ENCODE measurements around the gene ZBTB8OS. TPM values are rescaled to one million over a fixed set of nuclear protein-coding genes. Genes with fewer than 3 reads are reported as not detected.

The ZBTB8OS gene
- total RNA-seq, 1 experiment from 2014 or later, result 52.5 TPM

GRCh38 chr1:32618673-32619221 is 31.6 kb downstream of the ZBTB8OS start:
- ChIA-PET CTCF (no interaction called here), POLR2A (no interaction called here)
- no peaks in the 10 kb centered on the region; the same call in 1 of the 2 replicates for H3K36me3 ChIP-seq (ENCODE audit: control insufficient read depth, insufficient read depth, low read length)
- DNase-seq, result no peak
- TF ChIP-seq, protein P1, sequence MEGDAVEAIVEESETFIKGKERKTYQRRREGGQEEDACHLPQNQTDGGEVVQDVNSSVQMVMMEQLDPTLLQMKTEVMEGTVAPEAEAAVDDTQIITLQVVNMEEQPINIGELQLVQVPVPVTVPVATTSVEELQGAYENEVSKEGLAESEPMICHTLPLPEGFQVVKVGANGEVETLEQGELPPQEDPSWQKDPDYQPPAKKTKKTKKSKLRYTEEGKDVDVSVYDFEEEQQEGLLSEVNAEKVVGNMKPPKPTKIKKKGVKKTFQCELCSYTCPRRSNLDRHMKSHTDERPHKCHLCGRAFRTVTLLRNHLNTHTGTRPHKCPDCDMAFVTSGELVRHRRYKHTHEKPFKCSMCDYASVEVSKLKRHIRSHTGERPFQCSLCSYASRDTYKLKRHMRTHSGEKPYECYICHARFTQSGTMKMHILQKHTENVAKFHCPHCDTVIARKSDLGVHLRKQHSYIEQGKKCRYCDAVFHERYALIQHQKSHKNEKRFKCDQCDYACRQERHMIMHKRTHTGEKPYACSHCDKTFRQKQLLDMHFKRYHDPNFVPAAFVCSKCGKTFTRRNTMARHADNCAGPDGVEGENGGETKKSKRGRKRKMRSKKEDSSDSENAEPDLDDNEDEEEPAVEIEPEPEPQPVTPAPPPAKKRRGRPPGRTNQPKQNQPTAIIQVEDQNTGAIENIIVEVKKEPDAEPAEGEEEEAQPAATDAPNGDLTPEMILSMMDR (IDR thresholded peaks at IDR 0.05; ENCODE audit: insufficient read depth in 1 of 2, low read depth in 1 of 2, low read length in 1 of 2, severe bottlenecking in 1 of 2, unreplicated experiment in 1 of 2), result no peak
- H3K9me3 Mint-ChIP-seq (ENCODE audit: unreplicated experiment), result no peaks in the 10 kb centered on the region
- no peak overlapping the region for H3K27ac Mint-ChIP-seq (ENCODE audit: unreplicated experiment)
- no peak overlapping the region for H3K4me3 ChIP-seq (ENCODE audit: low read depth, low read length)
- H3K4me1 ChIP-seq, result no peaks in the 10 kb centered on the region
- no peaks in the 10 kb centered on the region for H3K27me3 ChIP-seq (replicated peaks; ENCODE audit: control insufficient read depth, insufficient read depth, low read length)
- no peak overlapping the region for H3K4me3 Mint-ChIP-seq (ENCODE audit: unreplicated experiment)
- intact Hi-C loops (cut with micrococcal nuclease; ENCODE audit: unreplicated experiment), result loop anchor here (10.0 kb wide), 1 partner anchor 94 kb away; no protein-coding TSS in a partner anchor
- BruUV-seq (replicated peaks), result no TSS peak
- peaks cover 5% of the 10 kb centered on the region for H3K36me3 Mint-ChIP-seq (ENCODE audit: insufficient read depth, unreplicated experiment)
- H3K9me3 ChIP-seq, result no peaks in the 10 kb centered on the region
- H3K4me1 Mint-ChIP-seq (ENCODE audit: low read depth, unreplicated experiment), result no peaks in the 10 kb centered on the region
- H3K27me3 Mint-ChIP-seq (ENCODE audit: insufficient read depth, unreplicated experiment), result no peaks in the 10 kb centered on the region

DNA sequence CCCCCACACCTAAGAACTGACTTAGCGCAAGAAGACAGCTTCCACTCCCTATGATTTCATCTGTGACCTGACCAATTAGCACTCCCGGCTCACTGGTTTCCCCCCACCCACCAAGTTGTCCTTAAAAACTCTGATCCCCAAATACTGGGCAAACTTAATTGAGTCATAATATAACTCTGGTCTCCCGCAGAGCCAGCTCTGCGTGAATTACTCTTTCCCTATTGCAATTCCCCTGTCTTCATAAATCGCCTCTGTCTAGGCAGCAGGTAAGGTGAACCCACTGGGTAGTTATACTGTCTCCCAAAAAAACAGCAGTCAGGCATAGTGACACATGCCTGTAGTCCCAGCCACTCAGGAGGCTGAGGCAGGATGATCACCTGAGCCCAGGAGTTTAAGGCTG is 36.9 kb downstream of the ZBTB8OS start:
- Mint-ChIP-seq H3K36me3 (ENCODE audit: insufficient read depth, unreplicated experiment) (peaks cover 8% of the 10 kb centered on the region), H3K27me3 (ENCODE audit: insufficient read depth, unreplicated experiment) (no peaks in the 10 kb centered on the region), H3K9me3 (ENCODE audit: unreplicated experiment) (no peaks in the 10 kb centered on the region), H3K4me3 (ENCODE audit: unreplicated experiment) (no peak overlapping the region), H3K4me1 (ENCODE audit: low read depth, unreplicated experiment) (peaks cover 7% of the 10 kb centered on the region), H3K27ac (ENCODE audit: unreplicated experiment) (no peak overlapping the region)
- H3K9me3 ChIP-seq, result no peaks in the 10 kb centered on the region
- no peak overlapping the region for H3K4me3 ChIP-seq (ENCODE audit: low read depth, low read length)
- ChIA-PET POLR2A (no interaction called here), CTCF (no interaction called here)
- no peaks in the 10 kb centered on the region for H3K4me1 ChIP-seq
- TF ChIP-seq, protein P1 (IDR thresholded peaks at IDR 0.05; ENCODE audit: insufficient read depth in 1 of 2, low read depth in 1 of 2, low read length in 1 of 2, severe bottlenecking in 1 of 2, unreplicated experiment in 1 of 2), result no peak
- DNase-seq, result no peak
- no peaks in the 10 kb centered on the region for H3K27me3 ChIP-seq (replicated peaks; ENCODE audit: control insufficient read depth, insufficient read depth, low read length)
- no TSS peak for BruUV-seq (replicated peaks)
- no peaks in the 10 kb centered on the region for H3K36me3 ChIP-seq (ENCODE audit: control insufficient read depth, insufficient read depth, low read length)
- intact Hi-C loops (cut with micrococcal nuclease; ENCODE audit: unreplicated experiment), result loop anchor here (10.0 kb wide), 1 partner anchor 89 kb away; no protein-coding TSS in a partner anchor

DNA sequence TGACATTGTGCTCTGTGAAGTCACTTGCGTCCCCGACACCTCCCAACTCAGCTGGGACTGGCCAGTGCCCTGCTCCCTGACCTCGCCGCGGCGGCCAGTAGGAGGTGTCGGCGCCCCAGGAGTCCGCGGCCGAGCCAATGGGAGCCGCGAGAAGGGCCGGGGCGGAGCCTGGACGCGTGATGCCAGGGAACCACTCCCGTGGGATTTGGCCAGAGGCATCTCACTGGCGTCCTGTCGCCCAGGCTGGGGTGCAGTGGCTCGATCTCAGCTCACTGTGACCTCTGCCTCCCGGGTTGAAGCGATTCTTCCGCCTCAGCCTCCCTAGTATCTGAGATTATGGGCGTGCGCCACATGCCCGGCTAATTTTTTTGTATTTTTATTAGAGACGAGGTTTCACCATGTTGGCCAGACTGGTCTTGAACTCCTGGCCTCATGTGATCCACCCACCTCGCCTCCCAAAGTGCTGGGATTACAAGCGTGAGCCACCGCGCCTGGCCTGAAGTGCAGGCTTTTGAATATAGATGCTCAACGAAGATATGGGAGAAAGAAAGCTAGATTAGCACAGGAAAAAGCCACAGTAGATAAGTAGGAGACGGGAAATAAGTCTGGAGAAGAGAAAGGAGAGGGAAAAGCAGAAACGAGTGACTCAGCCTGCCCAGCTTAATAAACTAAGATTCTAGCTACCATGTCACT is 38.0 kb downstream of the ZBTB8OS start:
- Histone ChIP-seq H3K4me3 (ENCODE audit: low read depth, low read length) (peak overlapping the region; percentile 46), H3K36me3 (ENCODE audit: control insufficient read depth, insufficient read depth, low read length) (no peaks in the 10 kb centered on the region), H3K27me3 (replicated peaks; ENCODE audit: control insufficient read depth, insufficient read depth, low read length) (no peaks in the 10 kb centered on the region), H3K4me1 (no peaks in the 10 kb centered on the region), H3K9me3 (no peaks in the 10 kb centered on the region)
- TF ChIP-seq, protein P1 (IDR thresholded peaks at IDR 0.05; ENCODE audit: insufficient read depth in 1 of 2, low read depth in 1 of 2, low read length in 1 of 2, severe bottlenecking in 1 of 2, unreplicated experiment in 1 of 2), result peak; percentile 13 to 21
- POLR2A ChIA-PET, result no interaction called here
- Mint-ChIP-seq H3K4me3 (ENCODE audit: unreplicated experiment) (peak overlapping the region; percentile 68), H3K27me3 (ENCODE audit: insufficient read depth, unreplicated experiment) (no peaks in the 10 kb centered on the region), H3K9me3 (ENCODE audit: unreplicated experiment) (no peaks in the 10 kb centered on the region), H3K4me1 (ENCODE audit: low read depth, unreplicated experiment) (peaks cover 7% of the 10 kb centered on the region), H3K36me3 (ENCODE audit: insufficient read depth, unreplicated experiment) (peaks cover 8% of the 10 kb centered on the region), H3K27ac (ENCODE audit: unreplicated experiment) (peak overlapping the region; percentile 59)
- DNase-seq, result peak; percentile 87 to 90
- CTCF ChIA-PET, result interaction anchor here (0.5 to 1.4 kb wide), 3 partner anchors 87 to 211 kb away, joined by 3 to 8 read pairs (median 4); no protein-coding TSS in a partner anchor
- intact Hi-C loops (cut with micrococcal nuclease; ENCODE audit: unreplicated experiment), result loop anchor here (10.0 kb wide), 1 partner anchor 88 kb away; no protein-coding TSS in a partner anchor
- TSS peak; percentile 96 for BruUV-seq (replicated peaks)

Measured in Caco-2 (cell line).